OCI-LY1 (cell line): ENCODE results near the gene ZNF524.

Experiments
- CTCF ChIP-seq: fragments of 200-600 bp; sonication (generic), shearing (Covaris generic); IDR thresholded peaks from 2 replicates; pipeline ENCODE4 v1.5.1; 2017; ENCODE audit warnings: mild to moderate bottlenecking, antibody characterized with exemption, low read length, moderate library complexity, mixed read lengths
- EZH2 ChIP-seq: fragments of 200-600 bp; sonication (generic), shearing (Covaris generic); IDR thresholded peaks from 2 replicates; pipeline ENCODE4 v1.8.0; 2017; ENCODE audit warnings: borderline replicate concordance, mixed run types, mild to moderate bottlenecking, antibody characterized with exemption, low read length, moderate library complexity, mixed read lengths

GRCh38 chr19:55611983-55612645 is 12.0 kb downstream of the ZNF524 start:
- TF ChIP-seq CTCF (no peak), EZH2 (no peak)
